GM23338 (cell line): Measurements from ENCODE around the gene SPOCK2. TPM values are rescaled to one million over a fixed set of nuclear protein-coding genes. Genes with fewer than 3 reads are reported as not detected.

Experiments
- ATAC-seq: fragments of 200-7000 bp; cut with Tn5 transposase; 3 replicates; pipeline ENCODE4 v1.9.1; 2020
- DNase-seq: peaks from one replicate; pipeline ENCODE4 v3.0.0-alpha.2; 2015; ENCODE audit warnings: low spot score
- H2AFZ ChIP-seq: fragments of 200-600 bp; sonication (generic); 2 replicates; pipeline ENCODE4 v1.8.0; 2016; ENCODE audit warnings: antibody characterized with exemption, mild to moderate bottlenecking, moderate library complexity
- H3F3A ChIP-seq: fragments of 200-600 bp; sonication (generic); replicated peaks from 2 replicates; pipeline ENCODE4 v1.8.0; 2017; ENCODE audit warnings: antibody characterized with exemption, mixed run types, low read depth
- H3K27ac ChIP-seq: fragments of 200-600 bp; sonication (generic); 2 replicates; pipeline ENCODE4 v1.6.1; 2016; ENCODE audit warnings: low read depth
- H3K27me3 ChIP-seq: fragments of 200-600 bp; sonication (generic); 2 replicates; pipeline ENCODE4 v1.8.0; 2016; ENCODE audit warnings: mild to moderate bottlenecking, mixed run types, moderate library complexity; ENCODE audit not compliant: insufficient read depth
- H3K36me3 ChIP-seq: fragments of 200-600 bp; sonication (generic); 2 replicates; pipeline ENCODE4 v1.8.0; 2016; ENCODE audit warnings: mild to moderate bottlenecking; ENCODE audit not compliant: insufficient read depth
- H3K4me1 ChIP-seq: fragments of 200-600 bp; sonication (generic); 2 replicates; pipeline ENCODE4 v1.8.0; 2016; ENCODE audit warnings: mild to moderate bottlenecking, moderate library complexity; ENCODE audit not compliant: insufficient read depth
- H3K4me2 ChIP-seq: fragments of 200-600 bp; sonication (generic); 2 replicates; pipeline ENCODE4 v1.7.1; 2017; ENCODE audit warnings: mixed run types
- H3K4me3 ChIP-seq: fragments of 200-600 bp; sonication (generic); 2 replicates; pipeline ENCODE4 v1.6.1; 2016; ENCODE audit warnings: mixed run types
- H3K79me2 ChIP-seq: fragments of 200-600 bp; sonication (generic); replicated peaks from 2 replicates; pipeline ENCODE4 v1.8.0; 2017; ENCODE audit warnings: mild to moderate bottlenecking; ENCODE audit not compliant: insufficient read depth
- H3K9me2 ChIP-seq: fragments of 200-600 bp; sonication (generic); 2 replicates; pipeline ENCODE4 v1.8.0; 2017; ENCODE audit not compliant: insufficient read depth
- H4K20me1 ChIP-seq: fragments of 200-600 bp; sonication (generic); replicated peaks from 2 replicates; pipeline ENCODE4 v1.8.0; 2017; ENCODE audit warnings: mild to moderate bottlenecking; ENCODE audit not compliant: insufficient read depth
- H3K27ac Mint-ChIP-seq: 2 replicates; pipeline ENCODE4 v1.8.0; 2020; ENCODE audit warnings: inconsistent platforms, mild to moderate bottlenecking, moderate library complexity, mixed read lengths
- H3K27me3 Mint-ChIP-seq: 3 replicates; pipeline ENCODE4 v1.8.0; 2022; ENCODE audit warnings: low read depth, mild to moderate bottlenecking, moderate library complexity, mixed read lengths, inconsistent platforms; ENCODE audit not compliant: insufficient read depth, poor library complexity
- H3K36me3 Mint-ChIP-seq: 3 replicates; pipeline ENCODE4 v1.8.0; 2021; ENCODE audit warnings: low read depth, mild to moderate bottlenecking, inconsistent platforms, moderate library complexity, mixed read lengths
- H3K4me1 Mint-ChIP-seq: 3 replicates; pipeline ENCODE4 v1.8.0; 2020; ENCODE audit warnings: mild to moderate bottlenecking, inconsistent platforms, mixed read lengths
- H3K4me3 Mint-ChIP-seq: 3 replicates; pipeline ENCODE4 v1.8.0; 2021; ENCODE audit warnings: moderate library complexity, mild to moderate bottlenecking, inconsistent platforms, mixed read lengths
- H3K9me3 Mint-ChIP-seq: 3 replicates; pipeline ENCODE4 v1.8.0; 2020; ENCODE audit warnings: moderate library complexity, mild to moderate bottlenecking, inconsistent platforms, mixed read lengths
- CREB1 ChIP-seq: fragments of 250-450 bp; sonication (Bioruptor Pico); IDR thresholded peaks from 2 replicates; pipeline ENCODE4 v1.5.0; 2020; ENCODE audit warnings: low read depth, mild to moderate bottlenecking, moderate library complexity
- CTCF ChIP-seq, 2 experiments: fragments of 200-600 bp in 1 of 2; sonication (generic) in 1 of 2; conservative IDR thresholded peaks; 2 replicates each; pipeline versions ENCODE4 v1.5.1 to v1.6.1; 2016 to 2017; ENCODE audit warnings: antibody characterized with exemption in 2 of 2, low read depth in 2 of 2, mild to moderate bottlenecking in 2 of 2, moderate library complexity in 1 of 2
- ETS1 ChIP-seq: IDR thresholded peaks from 2 replicates; pipeline ENCODE4 v1.6.1; 2016; ENCODE audit warnings: antibody characterized with exemption
- EZH2 ChIP-seq: fragments of 200-600 bp; sonication (generic); IDR thresholded peaks from one replicate; pipeline ENCODE4 v1.8.0; 2017; ENCODE audit warnings: antibody characterized with exemption, mild to moderate bottlenecking, low read depth; ENCODE audit not compliant: unreplicated experiment
- EZH2phosphoT487 ChIP-seq: fragments of 200-600 bp; sonication (generic); IDR thresholded peaks from one replicate; pipeline ENCODE4 v1.8.1; 2018; ENCODE audit warnings: antibody characterized with exemption; ENCODE audit not compliant: unreplicated experiment
- JUNB ChIP-seq: IDR thresholded peaks from one replicate; pipeline ENCODE4 v1.6.1; 2016; ENCODE audit warnings: antibody characterized with exemption; ENCODE audit not compliant: unreplicated experiment
- NANOG ChIP-seq: IDR thresholded peaks from 2 replicates; pipeline ENCODE4 v1.6.1; 2016; ENCODE audit warnings: antibody characterized with exemption, borderline replicate concordance
- POLR2AphosphoS5 ChIP-seq: IDR thresholded peaks from 2 replicates; pipeline ENCODE4 v1.6.1; 2016; ENCODE audit warnings: antibody characterized with exemption, low read depth
- REST ChIP-seq: IDR thresholded peaks from one replicate; pipeline ENCODE4 v1.6.1; 2018; ENCODE audit warnings: antibody characterized with exemption; ENCODE audit not compliant: unreplicated experiment
- STAT1 ChIP-seq: IDR thresholded peaks from one replicate; pipeline ENCODE4 v1.6.1; 2016; ENCODE audit warnings: antibody characterized with exemption; ENCODE audit not compliant: unreplicated experiment
- ZNF114 ChIP-seq: fragments of 250-450 bp; sonication (Bioruptor Pico); IDR thresholded peaks from 2 replicates; pipeline ENCODE4 v1.5.0; 2020; ENCODE audit warnings: mild to moderate bottlenecking, moderate library complexity
- ZNF331 ChIP-seq: fragments of 250-450 bp; sonication (Bioruptor Pico); IDR thresholded peaks from 2 replicates; pipeline ENCODE4 v1.5.0; 2020; ENCODE audit warnings: low read depth, mild to moderate bottlenecking, moderate library complexity
- ZNF462 ChIP-seq: fragments of 250-450 bp; sonication (Bioruptor Pico); IDR thresholded peaks from 2 replicates; pipeline ENCODE4 v1.5.0; 2020; ENCODE audit warnings: mild to moderate bottlenecking, moderate library complexity
- polyA plus RNA-seq: library from polyadenylated mRNA; unstranded; fragments of >200 nt; fragmentation: Nextera tagmentation; extraction: Ambion mirVana; gene quantifications from 2 replicates; pipeline ENCODE4 v1.2.1, GENCODE V29; 2016
- total RNA-seq: library from RNA; depleted of rRNA; stranded (reverse); fragments of >200 nt; shearing (Covaris generic); gene quantifications from 2 replicates; pipeline ENCODE4 v1.2.3, GENCODE V29; 2014

Gene SPOCK2
- total and polyA plus RNA-seq, 2 experiments from 2014 or later, result 1.3 to 3.6 TPM

- Mint-ChIP-seq H3K27ac (no peak overlapping the region), H3K9me3 (no peaks in the 10 kb centered on the region), H3K36me3 (no peaks in the 10 kb centered on the region), H3K27me3 (peaks cover 51% of the 10 kb centered on the region), H3K4me3 (peak overlapping the region; percentile 71), H3K4me1 (peaks cover 30% of the 10 kb centered on the region)
- TF ChIP-seq EZH2phosphoT487 (no peak), STAT1 (no peak), CTCF (conservative IDR thresholded peaks at IDR 0.05; ENCODE audit: low read depth in 2 of 2) (no peak), NANOG (no peak), CREB1 (CRISPR knock-in tag) (no peak), ZNF114 (CRISPR knock-in tag) (no peak), JUNB (no peak), ETS1 (no peak), POLR2AphosphoS5 (no peak), ZNF462 (CRISPR knock-in tag) (no peak), REST (no peak), EZH2 (no peak), ZNF331 (no peak)
- DNase-seq (no peak), ATAC-seq (no peak)
- no peaks in the 10 kb centered on the region for H3K79me2 ChIP-seq
- H3K4me2 ChIP-seq, result peak overlapping the region; percentile 88
- H3K9me2 ChIP-seq, result no peaks in the 10 kb centered on the region
- peaks cover 61% of the 10 kb centered on the region for H3K27me3 ChIP-seq
- H3K27ac ChIP-seq, result no peak overlapping the region
- no peaks in the 10 kb centered on the region for H3K36me3 ChIP-seq
- H4K20me1 ChIP-seq, result no peaks in the 10 kb centered on the region
- peaks cover 21% of the 10 kb centered on the region for H3K4me1 ChIP-seq
- no peak overlapping the region for H2AFZ ChIP-seq
- H3K4me3 ChIP-seq, result no peak overlapping the region; the same call in 1 of the 2 replicates
- peaks cover 6% of the 10 kb centered on the region; the same call in 1 of the 2 replicates for H3F3A ChIP-seq
Observed at GRCh38 chr10:72085864-72086465, 2.4 kb downstream of the SPOCK2 start.
